B cell (primary cell): Measurements from ENCODE around the gene CDHR3.

Experiments
- EZH2 ChIP-seq: IDR thresholded peaks from 2 replicates; pipeline ENCODE4 v1.6.1; 2012; ENCODE audit warnings: borderline replicate concordance, low read depth, mild to moderate bottlenecking, moderate library complexity, low read length; ENCODE audit not compliant: insufficient read depth, poor library complexity, severe bottlenecking
- TF ChIP-seq, protein P1 (sequence below): fragments of 200-600 bp; IDR thresholded peaks from one replicate; pipeline ENCODE4 v1.8.0; 2022; ENCODE audit warnings: antibody characterized with exemption, mild to moderate bottlenecking

DNA sequence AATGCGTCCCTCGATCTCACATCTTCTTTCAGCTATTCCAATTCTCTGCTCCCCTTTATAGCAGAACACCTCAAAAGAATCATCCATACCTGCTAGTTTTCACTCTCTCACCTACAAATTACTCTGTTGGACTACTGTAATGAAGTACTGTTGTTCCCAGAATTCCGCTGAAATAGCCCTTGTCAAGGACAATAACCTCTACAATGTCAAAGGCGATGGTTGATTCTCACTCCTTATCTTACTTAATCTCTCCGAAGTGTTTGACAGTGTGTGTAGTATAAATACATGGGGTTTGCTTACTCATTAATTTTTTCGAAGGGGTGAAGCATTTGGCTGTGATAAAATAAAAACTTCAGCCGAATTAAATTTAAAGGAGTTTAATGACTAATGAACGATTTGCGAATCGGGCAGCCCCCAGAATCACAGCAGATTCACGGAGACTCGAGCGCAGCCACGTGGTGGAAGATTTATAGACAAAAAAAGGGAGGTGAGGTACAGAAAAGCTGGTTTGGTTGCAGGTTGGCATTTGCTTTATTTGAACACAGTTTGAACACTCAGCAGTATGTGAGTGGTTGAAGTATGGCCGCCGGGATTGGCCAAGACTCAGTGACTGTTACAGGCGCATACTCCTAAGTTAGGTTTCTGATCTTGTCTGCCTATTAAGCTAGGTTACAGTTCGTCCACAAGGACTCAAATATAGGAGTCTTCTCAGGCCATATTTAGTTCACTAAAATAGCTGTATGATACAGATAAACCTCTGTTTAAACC, 119.2 kb downstream of the CDHR3 start:
- TF ChIP-seq, protein P1, sequence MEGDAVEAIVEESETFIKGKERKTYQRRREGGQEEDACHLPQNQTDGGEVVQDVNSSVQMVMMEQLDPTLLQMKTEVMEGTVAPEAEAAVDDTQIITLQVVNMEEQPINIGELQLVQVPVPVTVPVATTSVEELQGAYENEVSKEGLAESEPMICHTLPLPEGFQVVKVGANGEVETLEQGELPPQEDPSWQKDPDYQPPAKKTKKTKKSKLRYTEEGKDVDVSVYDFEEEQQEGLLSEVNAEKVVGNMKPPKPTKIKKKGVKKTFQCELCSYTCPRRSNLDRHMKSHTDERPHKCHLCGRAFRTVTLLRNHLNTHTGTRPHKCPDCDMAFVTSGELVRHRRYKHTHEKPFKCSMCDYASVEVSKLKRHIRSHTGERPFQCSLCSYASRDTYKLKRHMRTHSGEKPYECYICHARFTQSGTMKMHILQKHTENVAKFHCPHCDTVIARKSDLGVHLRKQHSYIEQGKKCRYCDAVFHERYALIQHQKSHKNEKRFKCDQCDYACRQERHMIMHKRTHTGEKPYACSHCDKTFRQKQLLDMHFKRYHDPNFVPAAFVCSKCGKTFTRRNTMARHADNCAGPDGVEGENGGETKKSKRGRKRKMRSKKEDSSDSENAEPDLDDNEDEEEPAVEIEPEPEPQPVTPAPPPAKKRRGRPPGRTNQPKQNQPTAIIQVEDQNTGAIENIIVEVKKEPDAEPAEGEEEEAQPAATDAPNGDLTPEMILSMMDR, result no peak
- no peak for TF ChIP-seq EZH2
